GM19025 (cell line): ENCODE data around the gene CSNK2A1.

ENCODE experiments used
- ATAC-seq: cut with Tn5 transposase; IDR thresholded peaks from one replicate; pipeline ENCODE4 v1.9.1; 2021; ENCODE audit warnings: mild to moderate bottlenecking, low read depth, moderate library complexity; ENCODE audit not compliant: unreplicated experiment

The CSNK2A1 gene

DNA sequence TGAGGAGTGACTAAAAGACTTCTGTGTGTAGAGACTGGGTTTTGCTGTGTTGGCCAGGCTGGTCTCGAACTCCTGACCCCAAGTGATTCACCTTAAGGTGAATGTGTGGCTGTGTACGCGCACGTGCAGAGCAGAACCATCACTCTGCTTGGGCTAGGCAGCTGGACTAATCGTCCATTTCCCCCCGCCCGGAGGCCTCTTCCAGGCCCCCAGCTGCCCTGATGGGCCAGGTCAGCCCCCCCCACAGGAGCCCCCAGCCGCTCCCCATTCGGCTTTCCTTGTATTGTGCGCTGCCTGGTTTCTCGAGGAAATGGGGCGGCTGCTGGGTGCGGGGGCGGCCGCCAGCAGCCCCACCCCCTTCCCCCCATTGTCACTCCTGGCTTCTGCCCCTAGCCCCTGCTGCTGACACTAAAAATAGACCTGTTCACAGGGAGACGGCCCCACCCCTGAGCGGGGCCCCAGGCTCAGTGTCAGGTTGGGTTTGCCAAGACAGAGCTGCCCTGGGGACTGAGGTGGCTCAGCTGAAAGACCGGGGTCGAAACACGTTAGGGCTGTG, 24.6 kb upstream of the CSNK2A1 start:
- no peak for ATAC-seq

GRCh38 chr20:564192-564591, 20.6 kb upstream of the CSNK2A1 start:
- no peak for ATAC-seq

DNA sequence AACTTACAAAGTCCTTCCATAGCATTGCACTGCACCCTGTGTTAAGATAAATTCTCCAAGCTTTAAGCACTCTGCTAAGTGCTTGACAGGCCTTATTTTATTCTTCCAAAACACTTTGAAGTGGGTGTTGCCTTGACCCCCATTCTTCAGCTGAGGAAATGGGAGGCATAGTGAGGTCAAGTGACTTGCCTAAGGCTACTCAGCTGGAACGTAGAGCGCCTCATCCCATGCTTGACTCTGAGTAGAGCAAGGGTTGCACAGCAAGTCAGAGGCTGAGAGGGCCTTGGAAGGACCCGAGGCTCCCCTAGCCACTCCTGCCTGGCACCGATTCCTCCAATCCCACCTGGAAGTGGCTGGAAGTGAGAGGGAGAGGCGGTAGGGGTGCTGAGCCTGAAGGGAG, 19.6 kb upstream of the CSNK2A1 start:
- ATAC-seq, result no peak

DNA sequence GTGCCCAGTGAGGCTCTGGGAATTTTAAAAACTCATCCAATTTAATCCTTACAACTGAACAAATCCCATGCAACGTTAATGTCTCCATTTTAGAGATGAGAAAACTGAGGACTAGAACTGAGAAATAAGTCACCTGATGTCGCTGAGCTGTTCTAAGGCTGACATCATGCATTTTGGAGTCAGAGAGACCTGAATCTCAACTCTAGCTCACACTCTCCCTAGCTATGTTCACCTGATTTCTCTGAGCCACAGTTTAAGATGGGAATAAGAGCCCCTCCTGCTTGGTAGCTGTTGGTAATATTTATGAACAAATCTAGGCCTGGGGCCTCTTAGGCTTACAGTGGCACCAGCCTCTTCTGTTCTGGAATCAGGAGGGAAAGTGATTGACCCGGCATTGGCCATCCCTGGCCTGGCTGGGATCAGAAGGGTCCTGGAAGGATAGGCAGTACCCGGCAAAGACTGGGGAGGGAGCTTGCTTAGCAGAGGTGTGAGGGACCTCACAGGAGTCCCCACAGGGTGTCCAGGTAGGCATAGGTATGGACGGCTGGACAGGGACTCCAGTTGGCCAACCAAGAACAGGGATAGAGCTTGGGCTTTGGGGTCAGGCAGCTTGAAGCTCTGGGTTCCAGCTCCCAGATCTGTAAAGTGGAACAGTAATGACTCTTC, 18.8 kb upstream of the CSNK2A1 start:
- ATAC-seq, result no peak

GRCh38 chr20:561437-562231, 18.0 kb upstream of the CSNK2A1 start:
- no peak for ATAC-seq

GRCh38 chr20:560680-561079, 17.1 kb upstream of the CSNK2A1 start:
- ATAC-seq, result no peak

GRCh38 chr20:558117-558516, 14.5 kb upstream of the CSNK2A1 start:
- ATAC-seq, result no peak

GRCh38 chr20:556984-557383, 13.4 kb upstream of the CSNK2A1 start:
- ATAC-seq, result no peak

DNA sequence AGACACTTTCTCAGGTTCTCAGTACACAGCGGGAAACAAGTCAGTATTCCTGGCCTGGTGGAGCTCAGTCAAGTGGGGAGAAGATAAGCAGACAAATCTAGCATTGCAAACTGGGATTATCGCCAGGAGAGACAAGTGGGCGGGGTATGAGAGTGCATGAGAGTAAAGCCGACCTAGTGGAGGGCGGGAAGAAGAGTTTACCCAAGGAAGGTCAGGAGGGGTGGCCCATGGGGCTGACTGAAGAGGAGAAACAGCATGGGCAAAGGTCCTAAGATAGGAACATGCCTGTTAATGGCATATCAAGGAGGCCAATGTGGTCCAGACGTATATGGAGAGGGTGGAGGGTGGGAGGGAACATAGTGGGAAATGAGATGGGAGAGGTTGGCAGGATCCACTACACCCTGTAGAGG, 12.4 kb upstream of the CSNK2A1 start:
- ATAC-seq, result no peak

DNA sequence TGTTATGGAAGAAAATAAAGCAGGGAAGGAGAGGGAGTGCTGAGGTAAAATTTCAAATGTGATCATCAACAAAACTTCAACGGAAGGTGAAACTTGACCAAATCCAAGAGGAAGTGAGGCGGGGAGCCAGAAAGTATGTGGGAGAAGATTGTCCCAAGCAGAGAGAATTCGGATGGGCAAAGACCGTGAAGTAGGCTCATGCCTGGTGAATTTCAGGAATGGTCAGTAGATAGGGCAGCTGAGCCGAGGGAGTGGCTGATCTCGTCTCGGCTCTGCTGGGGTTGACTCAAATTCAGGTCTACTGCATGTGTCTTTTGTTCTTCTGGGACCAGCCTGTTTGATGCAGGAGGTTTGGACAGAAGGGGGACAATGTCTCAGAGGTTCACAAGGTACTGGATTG, 7.0 kb upstream of the CSNK2A1 start:
- no peak for ATAC-seq

- no peak for ATAC-seq
Observed at GRCh38 chr20:549722-550496, 6.3 kb upstream of the CSNK2A1 start.

DNA sequence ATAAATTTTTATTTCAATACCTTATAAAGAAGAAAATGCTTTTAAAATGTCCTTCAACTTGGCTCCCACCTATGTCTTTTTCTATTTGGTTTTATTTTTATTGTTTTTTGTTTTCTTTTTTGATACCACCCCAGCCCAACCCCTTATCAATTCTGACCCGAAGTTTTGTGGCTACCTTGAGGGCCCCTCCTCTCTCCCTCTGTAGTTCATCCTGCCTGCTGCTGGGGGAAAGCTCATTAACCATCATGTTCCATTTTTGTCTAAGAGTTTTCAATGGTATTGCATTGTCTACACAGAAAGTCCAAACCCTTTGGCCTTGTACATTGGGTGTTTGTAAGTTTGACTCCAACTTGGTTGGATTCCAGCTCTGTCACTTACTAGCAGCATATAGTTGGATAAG, 5.3 kb upstream of the CSNK2A1 start:
- ATAC-seq, result no peak

- ATAC-seq, result no peak
Observed at GRCh38 chr20:547394-547793, 3.8 kb upstream of the CSNK2A1 start.

- no peak for ATAC-seq
Observed at GRCh38 chr20:546353-546752, 2.8 kb upstream of the CSNK2A1 start.

DNA sequence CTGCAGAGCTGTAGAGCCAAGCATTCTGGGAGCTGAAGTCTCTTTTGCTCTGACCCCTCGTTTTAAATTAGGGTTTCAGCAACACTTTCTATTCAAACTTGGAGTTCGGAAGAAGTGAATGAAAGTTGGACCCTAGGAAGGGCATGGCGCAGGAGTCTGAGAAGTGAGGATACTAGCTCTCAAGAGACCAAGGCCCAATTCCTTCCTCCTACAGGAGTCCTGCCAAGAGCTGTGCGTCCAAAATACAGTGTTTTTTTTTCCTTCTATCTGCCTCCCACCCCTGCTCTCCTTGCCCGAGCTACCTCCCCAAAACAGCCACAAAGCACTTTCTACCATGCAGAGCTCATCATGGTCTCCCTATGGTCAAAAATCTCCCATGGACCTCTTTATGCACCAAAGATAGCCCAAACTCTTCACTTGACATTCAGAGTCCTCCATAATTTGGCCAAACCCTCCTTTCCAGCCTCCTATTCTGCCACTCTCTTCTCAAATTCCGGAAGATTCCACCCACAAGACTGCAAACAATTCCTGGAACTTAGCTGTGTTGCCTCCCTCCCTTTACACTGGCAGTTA, 649 bp upstream of the CSNK2A1 start:
- ATAC-seq, result no peak

- no peak for ATAC-seq
Observed at GRCh38 chr20:542777-543368, 717 bp downstream of the CSNK2A1 start.

DNA sequence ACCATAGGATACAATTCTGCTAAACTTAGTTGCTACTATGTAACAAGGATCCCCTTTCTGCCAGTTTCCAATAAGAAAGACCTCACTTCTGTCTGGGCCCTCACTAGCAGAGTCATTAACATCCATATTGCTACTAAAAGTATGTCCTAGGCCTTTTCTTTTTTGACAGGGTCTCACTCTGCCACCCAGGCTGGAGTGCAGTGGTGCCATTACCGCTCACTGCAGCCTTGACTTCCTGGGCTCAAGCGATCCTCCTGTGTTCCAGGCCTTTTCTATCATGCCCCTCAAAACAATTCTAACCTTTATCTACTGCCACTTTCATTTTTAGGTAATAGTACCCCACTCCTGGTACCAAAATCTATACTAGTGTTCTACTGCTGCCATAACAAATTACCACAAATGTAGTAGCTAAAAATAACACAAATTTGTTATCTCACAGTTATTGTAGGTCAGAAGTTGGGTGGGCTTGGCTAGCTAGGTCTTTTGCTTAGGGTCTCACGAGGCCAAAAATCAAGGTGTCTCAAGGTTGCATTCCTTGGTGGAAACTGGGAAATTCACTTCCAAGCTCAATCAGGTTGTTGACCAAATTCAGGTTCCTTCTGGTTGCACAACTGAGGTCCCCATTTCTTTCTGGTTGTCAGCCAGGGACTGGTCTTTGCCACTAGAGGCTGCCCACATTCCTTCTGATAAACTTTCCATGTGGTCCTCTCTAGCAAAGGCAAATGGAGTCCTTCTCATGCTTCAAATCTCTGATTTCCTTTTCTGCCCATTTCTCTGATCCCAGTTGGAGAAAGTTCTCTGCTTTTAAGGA, 3.0 kb downstream of the CSNK2A1 start:
- no peak for ATAC-seq

DNA sequence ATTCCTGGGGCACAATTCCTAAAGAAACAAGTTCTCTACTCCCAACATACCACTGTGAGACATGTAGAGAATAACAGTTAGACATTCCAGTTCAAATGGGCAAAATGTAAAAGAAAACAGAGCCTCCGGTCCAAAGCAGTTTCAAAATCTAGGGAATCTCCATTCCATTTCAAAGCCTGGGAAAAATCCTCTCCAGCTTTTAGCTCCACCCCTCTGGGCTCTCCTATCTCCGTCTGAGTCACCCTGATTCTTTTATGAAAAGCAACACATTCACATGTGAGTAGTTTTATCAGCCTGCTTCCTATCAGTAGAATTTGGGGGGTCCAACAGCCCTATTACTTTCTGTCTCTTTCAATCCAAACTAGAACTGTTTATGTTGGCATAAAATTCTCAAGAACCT, 3.7 kb downstream of the CSNK2A1 start:
- ATAC-seq, result no peak

DNA sequence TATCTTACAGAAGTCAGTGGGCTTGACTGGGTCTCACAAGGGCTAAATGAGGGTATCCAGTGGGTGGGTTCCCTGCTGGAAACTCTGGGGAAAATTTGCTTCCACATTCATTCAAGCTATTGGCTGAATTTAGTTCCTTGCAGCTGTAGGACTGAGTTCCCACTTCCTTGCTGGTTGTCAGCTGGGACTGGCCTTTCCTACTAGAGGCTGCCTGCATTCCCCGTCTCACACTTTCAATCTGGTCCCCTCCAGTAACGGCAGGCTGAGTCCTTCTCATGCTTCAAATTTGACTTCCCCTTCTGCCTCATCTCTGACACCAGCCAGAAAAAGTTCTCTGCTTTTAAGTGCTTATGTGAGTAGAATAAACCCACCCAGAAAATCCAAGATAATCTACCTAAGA, 4.4 kb downstream of the CSNK2A1 start:
- ATAC-seq, result no peak

- no peak for ATAC-seq
Observed at GRCh38 chr20:537983-538382, 5.6 kb downstream of the CSNK2A1 start.
